ENCODE data around the gene ASB18. TPM values are rescaled to one million over a fixed set of nuclear protein-coding genes. Genes with fewer than 3 reads are reported as not detected.
A peak's percentile ranks its signal among the peaks of the same experiment; 100 is the strongest.

The ASB18 gene
- total RNA-seq, 2 experiments from 2014 or later, result not detected

DNA sequence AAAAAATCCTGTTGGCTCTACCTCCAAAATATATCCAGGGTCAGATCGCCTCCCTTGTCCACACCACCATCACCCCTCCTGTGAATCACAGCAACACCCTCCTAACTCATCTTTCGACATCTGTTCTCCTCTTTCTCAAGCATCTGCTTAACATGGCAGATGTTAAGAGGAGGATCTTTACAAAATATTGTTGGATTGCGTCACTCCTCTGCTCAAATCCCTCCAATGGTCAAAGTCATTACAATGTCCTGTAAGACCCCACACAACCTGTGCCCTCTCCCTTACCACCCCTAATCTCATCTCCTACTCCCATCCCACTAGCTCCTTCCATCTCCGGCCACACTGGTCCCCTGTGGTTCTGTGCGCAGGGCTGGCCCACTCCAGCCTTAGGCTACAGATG, 59.3 kb downstream of the ASB18 start:
- CTCF ChIA-PET, result no interaction called here
- DNase-seq, result no peak
- Mint-ChIP-seq H3K27ac (no peak overlapping the region), H3K36me3 (ENCODE audit: low read depth) (no peaks in the 10 kb centered on the region), H3K9me3 (no peaks in the 10 kb centered on the region), H3K27me3 (peaks cover 2% of the 10 kb centered on the region), H3K4me3 (no peak overlapping the region), H3K4me1 (no peaks in the 10 kb centered on the region)
- POLR2A ChIA-PET, result no interaction called here

DNA sequence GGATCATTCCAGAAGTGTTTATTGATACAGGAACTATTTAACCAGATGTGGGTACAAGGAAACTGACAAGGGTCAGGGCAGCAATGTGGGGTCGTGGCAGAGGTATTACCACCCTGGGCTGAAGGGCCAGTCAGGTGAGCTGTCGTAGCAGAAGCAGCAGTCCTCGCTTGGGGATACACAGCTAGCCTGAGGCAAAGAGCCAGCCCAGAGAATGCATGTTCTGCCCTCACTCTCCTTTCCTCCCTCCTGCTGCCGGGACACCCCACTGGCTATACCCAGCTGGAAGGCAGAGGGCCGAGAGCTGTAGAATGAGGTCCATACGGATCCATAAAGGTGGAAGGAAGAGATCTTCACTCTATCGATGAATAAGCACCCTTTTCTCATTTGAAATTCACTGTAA, 63.8 kb downstream of the ASB18 start:
- H3K27ac Mint-ChIP-seq, result no peak overlapping the region
- ChIA-PET CTCF (no interaction called here), POLR2A (no interaction called here)
- peaks cover 2% of the 10 kb centered on the region for H3K27me3 Mint-ChIP-seq
- no peaks in the 10 kb centered on the region for H3K36me3 Mint-ChIP-seq (ENCODE audit: low read depth)
- no peaks in the 10 kb centered on the region for H3K9me3 Mint-ChIP-seq
- no peak overlapping the region for H3K4me3 Mint-ChIP-seq
- no peaks in the 10 kb centered on the region for H3K4me1 Mint-ChIP-seq
- no peak for DNase-seq

DNA sequence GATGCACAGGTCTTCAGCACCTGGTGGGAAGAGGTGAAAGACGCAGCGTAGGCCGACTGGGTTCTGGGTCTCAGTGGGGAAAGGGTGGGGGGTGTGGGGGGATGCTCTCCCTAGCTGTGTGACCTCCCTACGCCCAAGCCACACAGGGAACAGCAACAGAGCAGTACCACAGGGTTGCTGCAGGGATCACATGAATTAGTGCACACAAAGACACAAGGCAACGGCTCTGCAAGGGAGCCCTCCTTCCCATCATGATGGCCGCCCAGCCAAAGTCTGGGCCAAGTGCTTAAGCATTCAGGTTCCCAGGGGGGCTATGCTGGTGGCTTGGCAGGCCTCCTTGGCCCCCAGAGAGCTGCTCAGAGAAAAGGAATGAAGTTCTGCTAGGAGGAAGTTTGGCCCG, 67.8 kb downstream of the ASB18 start:
- CTCF ChIA-PET, result no interaction called here
- peaks cover 2% of the 10 kb centered on the region for H3K27me3 Mint-ChIP-seq
- H3K4me3 Mint-ChIP-seq, result no peak overlapping the region
- H3K36me3 Mint-ChIP-seq (ENCODE audit: low read depth), result no peaks in the 10 kb centered on the region
- no peaks in the 10 kb centered on the region for H3K4me1 Mint-ChIP-seq
- H3K27ac Mint-ChIP-seq, result no peak overlapping the region
- H3K9me3 Mint-ChIP-seq, result no peaks in the 10 kb centered on the region
- POLR2A ChIA-PET, result no interaction called here
- no peak for DNase-seq

DNA sequence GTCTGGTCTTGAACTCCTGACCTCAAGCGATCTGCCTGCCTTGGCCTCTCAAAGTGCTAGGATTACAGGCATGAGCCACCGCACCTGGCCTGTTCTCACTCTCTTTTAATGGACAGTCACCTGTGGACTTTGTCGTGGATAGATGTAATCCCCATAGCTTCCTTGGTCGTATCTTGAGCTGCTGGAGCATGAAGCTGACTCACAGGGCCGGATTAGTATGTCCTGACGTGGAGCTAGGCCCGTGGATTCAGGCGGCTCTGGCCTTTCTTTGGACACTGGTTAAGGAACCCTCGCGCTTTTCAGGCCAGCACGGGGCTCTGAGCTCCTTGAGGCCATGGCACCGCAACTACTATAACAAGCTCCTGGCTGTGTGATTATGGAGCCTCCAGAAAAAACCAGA, 68.5 kb downstream of the ASB18 start:
- CTCF ChIA-PET, result no interaction called here
- Mint-ChIP-seq H3K9me3 (no peaks in the 10 kb centered on the region), H3K36me3 (ENCODE audit: low read depth) (no peaks in the 10 kb centered on the region), H3K27ac (no peak overlapping the region), H3K4me1 (no peaks in the 10 kb centered on the region), H3K27me3 (peaks cover under 1% of the 10 kb centered on the region), H3K4me3 (no peak overlapping the region)
- POLR2A ChIA-PET, result no interaction called here
- DNase-seq, result no peak

DNA sequence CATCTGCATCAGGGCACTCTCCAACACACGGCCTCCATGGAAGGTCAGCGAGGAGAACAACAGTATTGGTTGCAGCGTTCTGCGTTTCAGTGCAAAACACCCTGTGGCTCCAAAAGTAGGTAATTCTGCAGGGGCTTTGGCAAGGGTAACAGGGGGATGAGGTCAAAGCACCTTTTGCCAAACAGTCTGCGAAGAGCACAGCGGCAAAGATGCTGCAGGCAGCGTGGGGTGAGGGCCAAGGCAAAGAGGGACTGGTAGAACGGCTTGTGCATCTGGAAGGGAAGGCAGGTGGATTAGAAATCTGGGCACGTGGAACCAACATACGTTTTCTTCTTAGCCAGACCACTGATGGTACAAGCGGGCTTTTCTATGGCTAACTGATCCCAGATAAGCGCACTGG, 69.4 kb downstream of the ASB18 start:
- POLR2A ChIA-PET, result interaction anchor here (0.6 kb wide), 1 partner anchor 1320 kb away, joined by 3 read pairs; no protein-coding TSS in a partner anchor

DNA sequence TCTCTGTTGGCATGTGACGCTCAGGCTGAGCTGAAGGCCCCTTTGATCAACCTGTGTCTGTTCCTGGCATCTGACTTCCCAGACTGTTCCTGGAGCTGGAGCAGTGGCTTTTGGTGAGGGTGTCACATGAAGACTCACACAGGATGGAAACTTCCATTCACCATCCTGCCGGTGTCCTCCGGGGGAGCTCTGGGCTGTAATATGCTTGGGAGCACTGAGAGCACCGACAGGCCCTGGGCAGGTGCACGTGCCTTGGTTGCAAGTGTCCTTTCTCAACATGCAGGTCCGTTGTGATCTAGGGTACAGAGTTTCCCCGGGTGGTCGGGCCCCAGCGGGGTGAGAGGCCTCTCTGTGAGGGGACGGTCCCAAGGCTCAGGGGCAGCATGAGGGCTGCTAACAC, 71.2 kb downstream of the ASB18 start:
- POLR2A ChIA-PET, result no interaction called here
- no peak overlapping the region for H3K4me3 Mint-ChIP-seq
- DNase-seq, result no peak
- no peaks in the 10 kb centered on the region for H3K4me1 Mint-ChIP-seq
- no peaks in the 10 kb centered on the region for H3K27me3 Mint-ChIP-seq
- H3K27ac Mint-ChIP-seq, result no peak overlapping the region
- no peaks in the 10 kb centered on the region for H3K36me3 Mint-ChIP-seq (ENCODE audit: low read depth)
- no peaks in the 10 kb centered on the region for H3K9me3 Mint-ChIP-seq
- CTCF ChIA-PET, result no interaction called here

More for the DNA sequence above, 69.4 kb downstream of the ASB18 start:
- Mint-ChIP-seq H3K27ac (no peak overlapping the region), H3K9me3 (no peaks in the 10 kb centered on the region), H3K4me3 (no peak overlapping the region), H3K4me1 (no peaks in the 10 kb centered on the region), H3K36me3 (ENCODE audit: low read depth) (no peaks in the 10 kb centered on the region), H3K27me3 (no peaks in the 10 kb centered on the region)
- DNase-seq, result no peak
- CTCF ChIA-PET, result no interaction called here

DNA sequence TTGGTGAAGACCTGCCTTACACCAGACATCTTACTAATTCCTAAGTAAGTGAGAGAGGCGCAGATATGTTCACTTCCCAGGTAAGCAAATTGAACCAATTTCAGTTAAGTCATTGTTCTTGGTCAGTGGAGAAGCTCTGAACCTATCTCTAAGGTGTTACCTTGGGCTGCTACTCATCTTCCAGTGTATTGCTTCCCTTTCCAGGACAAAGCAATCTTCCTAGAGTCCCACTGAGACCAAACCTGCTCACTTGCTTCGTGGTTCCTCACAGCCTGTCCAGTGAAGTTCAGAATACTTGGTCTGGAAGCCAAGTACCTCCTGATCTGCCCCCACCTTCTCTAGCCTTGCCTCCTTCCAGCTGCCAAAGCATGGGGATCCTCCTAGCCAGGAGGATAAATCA, 73.5 kb downstream of the ASB18 start:
- Mint-ChIP-seq H3K9me3 (no peaks in the 10 kb centered on the region), H3K36me3 (ENCODE audit: low read depth) (no peaks in the 10 kb centered on the region), H3K27ac (no peak overlapping the region), H3K4me1 (no peaks in the 10 kb centered on the region), H3K27me3 (no peaks in the 10 kb centered on the region), H3K4me3 (no peak overlapping the region)
- DNase-seq, result no peak
- ChIA-PET POLR2A (no interaction called here), CTCF (no interaction called here)

DNA sequence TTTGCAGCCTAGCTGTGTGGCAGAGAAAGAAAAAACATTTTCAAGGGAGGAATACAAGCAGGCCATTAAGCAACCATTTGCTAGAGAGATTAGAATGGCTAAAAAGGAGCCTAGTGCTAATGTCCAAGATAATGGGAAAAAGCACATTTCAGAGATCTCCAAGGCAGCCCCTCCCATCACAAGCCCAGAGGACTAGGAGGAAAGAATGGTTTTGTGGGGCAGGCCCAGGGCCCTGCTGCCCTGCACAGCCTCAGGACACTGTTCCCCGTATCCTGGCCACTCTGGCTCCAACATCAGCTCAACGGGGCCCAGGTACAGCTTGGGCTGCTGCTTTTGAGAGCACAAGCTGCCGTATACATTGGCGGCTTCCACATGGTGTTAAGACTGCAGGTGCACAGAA, 79.5 kb downstream of the ASB18 start:
- Mint-ChIP-seq H3K4me3 (no peak overlapping the region), H3K9me3 (no peaks in the 10 kb centered on the region), H3K36me3 (ENCODE audit: low read depth) (no peaks in the 10 kb centered on the region), H3K4me1 (peaks cover 2% of the 10 kb centered on the region), H3K27ac (no peak overlapping the region), H3K27me3 (peaks cover 11% of the 10 kb centered on the region)
- CTCF ChIA-PET, result no interaction called here
- POLR2A ChIA-PET, result no interaction called here
- no peak for DNase-seq

DNA sequence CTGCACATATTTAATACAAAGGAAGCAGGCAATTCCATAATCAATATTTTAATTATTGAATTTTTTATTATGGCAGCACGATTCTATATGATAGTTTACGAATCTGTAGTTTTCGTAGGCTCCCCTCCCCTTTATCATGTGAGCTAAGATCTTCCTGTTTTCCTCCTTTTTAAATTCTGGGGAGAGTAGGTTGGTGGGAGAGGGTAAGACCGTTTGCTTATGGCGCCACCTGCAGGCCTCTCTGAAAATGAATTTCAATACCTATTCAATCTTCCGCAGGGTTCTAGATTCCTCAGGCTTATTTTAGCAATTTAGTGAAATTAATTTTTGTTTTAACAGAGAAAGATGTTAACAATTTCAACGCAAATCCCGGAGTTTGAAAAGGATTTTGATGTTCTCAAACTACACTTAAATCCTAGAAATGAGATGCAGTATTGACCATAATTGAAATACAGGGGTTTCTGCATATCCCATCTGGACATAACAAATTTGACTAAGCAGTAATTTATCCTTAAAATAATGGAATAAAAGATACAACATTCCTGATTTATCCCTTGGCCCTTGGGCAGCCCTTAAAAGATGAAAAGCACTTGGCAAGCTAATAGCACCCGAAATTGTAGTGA, 83.3 kb downstream of the ASB18 start:
- ChIA-PET CTCF (interaction anchor here (1.0 to 7.7 kb wide), 5 partner anchors 8 to 414 kb away, joined by 4 to 56 read pairs (median 6); no protein-coding TSS in a partner anchor), POLR2A (no interaction called here)
- H3K4me3 Mint-ChIP-seq, result no peak overlapping the region
- no peaks in the 10 kb centered on the region for H3K36me3 Mint-ChIP-seq (ENCODE audit: low read depth)
- H3K4me1 Mint-ChIP-seq, result peaks cover 2% of the 10 kb centered on the region
- DNase-seq, result peak; percentile 42
- no peak overlapping the region for H3K27ac Mint-ChIP-seq
- peaks cover 30% of the 10 kb centered on the region for H3K27me3 Mint-ChIP-seq
- no peaks in the 10 kb centered on the region for H3K9me3 Mint-ChIP-seq

DNA sequence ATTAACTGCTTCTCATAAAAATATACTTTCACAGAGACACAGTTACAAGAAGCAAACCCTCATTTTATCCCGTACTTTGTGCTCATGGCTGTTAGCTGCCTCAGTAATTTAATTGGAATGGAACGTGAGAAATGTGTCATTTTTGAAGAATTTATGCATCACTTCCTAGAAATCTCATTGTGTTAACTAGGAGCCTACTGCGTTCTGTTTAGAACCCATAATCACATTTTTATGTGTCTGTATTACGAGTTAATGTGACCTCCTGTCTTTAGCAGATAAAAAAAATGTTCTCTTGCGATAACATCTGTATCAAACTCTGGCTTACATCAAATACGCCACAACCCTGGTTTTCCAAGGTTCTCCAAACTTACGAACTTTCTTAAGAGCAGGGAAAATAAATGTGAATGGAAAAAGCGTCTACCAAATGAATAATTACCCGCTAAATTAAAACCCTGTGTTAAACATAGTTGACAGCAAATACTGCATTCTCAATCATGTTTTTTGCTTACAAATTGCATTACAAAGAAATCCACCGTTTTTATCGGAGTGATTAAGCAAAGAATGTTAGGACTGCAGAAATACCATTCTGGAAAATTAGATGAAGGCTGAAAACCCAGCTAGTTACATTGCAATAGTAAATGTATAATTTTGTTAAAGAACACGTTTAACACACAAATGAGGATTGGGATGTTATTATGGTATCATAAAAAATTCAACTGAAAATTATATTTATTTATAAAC, 84.0 kb downstream of the ASB18 start:
- ChIA-PET POLR2A (no interaction called here), CTCF (interaction anchor here (0.6 to 7.7 kb wide), 7 partner anchors 9 to 414 kb away, joined by 3 to 56 read pairs (median 4); no protein-coding TSS in a partner anchor)
- no peaks in the 10 kb centered on the region for H3K36me3 Mint-ChIP-seq (ENCODE audit: low read depth)
- no peak for DNase-seq
- H3K4me1 Mint-ChIP-seq, result peaks cover 2% of the 10 kb centered on the region
- H3K9me3 Mint-ChIP-seq, result no peaks in the 10 kb centered on the region
- H3K4me3 Mint-ChIP-seq, result no peak overlapping the region
- H3K27me3 Mint-ChIP-seq, result peaks cover 35% of the 10 kb centered on the region
- no peak overlapping the region for H3K27ac Mint-ChIP-seq

DNA sequence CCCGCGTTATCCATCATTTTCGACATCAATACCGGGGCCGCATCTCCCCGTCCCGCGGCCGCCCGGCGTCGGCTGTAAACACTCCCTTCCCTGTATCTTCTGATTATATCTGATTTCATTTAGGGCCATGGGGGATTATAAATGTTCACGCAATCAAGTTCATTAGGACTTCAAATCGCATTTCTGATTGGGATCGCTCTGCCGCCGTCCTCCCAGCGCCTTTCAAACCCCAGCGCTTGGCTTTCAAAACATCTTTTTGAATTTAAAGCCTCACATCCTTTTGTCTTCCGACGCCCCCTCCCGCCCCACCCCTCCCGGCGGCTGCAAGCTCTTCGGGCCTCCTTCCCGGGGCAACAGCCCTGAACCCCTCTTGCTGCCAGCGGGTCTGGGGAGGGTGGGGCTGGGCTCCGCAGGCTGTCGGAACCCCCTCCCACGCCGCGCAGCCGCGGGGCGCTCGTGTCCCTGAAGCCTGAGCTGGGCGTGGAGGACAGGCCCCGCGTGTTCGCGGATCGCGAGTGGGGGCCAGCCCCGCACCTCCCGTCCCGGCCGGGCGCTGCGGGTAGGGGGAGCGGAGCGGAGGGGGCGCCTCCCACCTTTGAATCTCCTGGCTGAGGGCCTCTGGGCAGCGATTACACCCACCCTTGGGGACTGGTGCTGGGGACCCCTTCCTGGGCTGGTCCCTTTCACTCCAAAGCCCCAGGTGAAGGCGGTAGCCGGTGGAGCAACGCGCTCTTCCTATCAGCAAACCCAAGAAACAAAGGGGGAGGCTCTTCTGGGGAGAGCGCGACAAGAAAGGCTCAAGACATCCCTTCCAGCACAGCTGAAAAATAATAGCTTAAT, 84.8 kb downstream of the ASB18 start:
- ChIA-PET CTCF (interaction anchor here (0.6 to 7.7 kb wide), 4 partner anchors 10 to 414 kb away, joined by 3 to 56 read pairs (median 4); no protein-coding TSS in a partner anchor), POLR2A (no interaction called here)
- no peaks in the 10 kb centered on the region for H3K9me3 Mint-ChIP-seq
- peaks cover 43% of the 10 kb centered on the region for H3K27me3 Mint-ChIP-seq
- no peaks in the 10 kb centered on the region for H3K36me3 Mint-ChIP-seq (ENCODE audit: low read depth)
- H3K4me3 Mint-ChIP-seq, result no peak overlapping the region
- H3K27ac Mint-ChIP-seq, result no peak overlapping the region
- peaks cover 2% of the 10 kb centered on the region for H3K4me1 Mint-ChIP-seq
- no peak for DNase-seq

DNA sequence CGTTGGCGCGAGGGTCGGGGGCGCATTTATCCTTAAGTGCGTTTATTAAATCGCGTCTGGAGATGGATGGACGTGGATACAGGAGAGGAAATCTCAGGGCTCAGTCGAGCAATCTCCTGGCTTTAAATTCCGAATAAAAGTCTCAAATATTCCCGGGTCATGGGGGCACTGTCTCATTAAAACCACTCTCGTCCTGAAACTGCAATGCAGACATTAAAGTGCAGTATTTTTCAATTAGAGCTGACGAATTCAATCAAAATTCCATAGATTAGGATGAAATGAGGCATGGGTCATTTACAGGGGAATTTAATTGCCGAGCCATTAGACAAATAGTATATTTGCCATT, 85.3 kb downstream of the ASB18 start:
- Mint-ChIP-seq H3K4me1 (peaks cover 2% of the 10 kb centered on the region), H3K27ac (no peak overlapping the region), H3K36me3 (ENCODE audit: low read depth) (no peaks in the 10 kb centered on the region), H3K27me3 (peaks cover 49% of the 10 kb centered on the region), H3K9me3 (no peaks in the 10 kb centered on the region), H3K4me3 (no peak overlapping the region)
- DNase-seq, result no peak
- CTCF ChIA-PET, result interaction anchor here (0.7 to 7.7 kb wide), 4 partner anchors 71 to 413 kb away, joined by 3 to 56 read pairs (median 6); no protein-coding TSS in a partner anchor
- POLR2A ChIA-PET, result no interaction called here

All from activated CD4-positive, alpha-beta memory T cell treated with anti-CD3 and anti-CD28 coated beads, Interleukin-2, amount 10 ng/mL, durations not matched to agents 7 days and 5 days (primary cell).